ENCODE data around the gene KCNMB2. TPM values are rescaled to one million over a fixed set of nuclear protein-coding genes. Genes with fewer than 3 reads are reported as not detected.

KCNMB2 gene
- total RNA-seq, 1 experiment from 2014 or later, result not detected

- H3K27ac Mint-ChIP-seq, result no peak overlapping the region
- no peaks in the 10 kb centered on the region for H3K9me3 Mint-ChIP-seq
- H3K36me3 Mint-ChIP-seq, result no peaks in the 10 kb centered on the region
- ChIA-PET CTCF (interaction anchor here (0.7 kb wide), 1 partner anchor 233 kb away, joined by 3 read pairs; no protein-coding TSS in a partner anchor), POLR2A (no interaction called here)
- H3K4me3 Mint-ChIP-seq, result no peak overlapping the region
- ATAC-seq (no peak), DNase-seq (ENCODE audit: low spot score) (no peak)
- no peaks in the 10 kb centered on the region for H3K27me3 Mint-ChIP-seq (ENCODE audit: low read depth)
- H3K4me1 Mint-ChIP-seq, result no peaks in the 10 kb centered on the region
- no peak for TF ChIP-seq CREM (CRISPR knock-in tag; IDR thresholded peaks at IDR 0.05)
Observed at GRCh38 chr3:178714925-178715832, 178.9 kb downstream of the KCNMB2 start.

DNA sequence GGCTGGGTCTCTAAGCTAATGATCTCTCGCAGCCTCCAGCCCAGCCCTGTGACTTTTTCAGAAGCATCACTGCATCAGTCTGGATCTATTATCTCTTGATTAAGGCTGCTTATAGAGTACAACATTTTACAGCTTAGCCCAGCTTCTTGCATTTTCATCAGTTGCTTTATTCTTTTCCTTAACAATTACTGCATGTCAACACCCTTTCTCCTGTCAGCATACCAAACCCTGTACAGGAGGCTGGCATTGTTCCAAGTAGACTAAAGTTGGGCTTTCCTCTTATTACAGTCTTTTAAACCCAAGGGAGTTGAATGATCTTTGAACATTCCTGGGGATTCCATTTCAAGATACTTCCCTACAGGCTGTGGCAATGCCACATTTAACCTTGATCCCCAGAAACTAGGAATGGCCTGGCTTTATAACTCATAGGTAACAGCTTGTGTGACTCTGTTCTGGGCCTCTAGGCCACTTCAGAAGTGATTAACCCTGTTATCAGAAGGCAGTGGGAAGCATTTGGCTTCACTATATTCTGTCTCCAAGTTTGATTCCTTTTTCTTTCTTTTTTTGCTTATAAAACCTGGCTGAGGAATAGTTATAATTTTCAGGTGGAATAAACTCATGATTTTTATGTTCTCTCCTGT lies 182.9 kb downstream of the KCNMB2 start:
- no peaks in the 10 kb centered on the region for H3K4me1 Mint-ChIP-seq
- no peak for TF ChIP-seq RELA (CRISPR knock-in tag; IDR thresholded peaks at IDR 0.05; ENCODE audit: borderline replicate concordance)
- TF ChIP-seq, protein P1, sequence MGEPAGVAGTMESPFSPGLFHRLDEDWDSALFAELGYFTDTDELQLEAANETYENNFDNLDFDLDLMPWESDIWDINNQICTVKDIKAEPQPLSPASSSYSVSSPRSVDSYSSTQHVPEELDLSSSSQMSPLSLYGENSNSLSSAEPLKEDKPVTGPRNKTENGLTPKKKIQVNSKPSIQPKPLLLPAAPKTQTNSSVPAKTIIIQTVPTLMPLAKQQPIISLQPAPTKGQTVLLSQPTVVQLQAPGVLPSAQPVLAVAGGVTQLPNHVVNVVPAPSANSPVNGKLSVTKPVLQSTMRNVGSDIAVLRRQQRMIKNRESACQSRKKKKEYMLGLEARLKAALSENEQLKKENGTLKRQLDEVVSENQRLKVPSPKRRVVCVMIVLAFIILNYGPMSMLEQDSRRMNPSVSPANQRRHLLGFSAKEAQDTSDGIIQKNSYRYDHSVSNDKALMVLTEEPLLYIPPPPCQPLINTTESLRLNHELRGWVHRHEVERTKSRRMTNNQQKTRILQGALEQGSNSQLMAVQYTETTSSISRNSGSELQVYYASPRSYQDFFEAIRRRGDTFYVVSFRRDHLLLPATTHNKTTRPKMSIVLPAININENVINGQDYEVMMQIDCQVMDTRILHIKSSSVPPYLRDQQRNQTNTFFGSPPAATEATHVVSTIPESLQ (CRISPR knock-in tag; IDR thresholded peaks at IDR 0.05), result no peak
- no peak for TF ChIP-seq MYBL2 (CRISPR knock-in tag; IDR thresholded peaks at IDR 0.05)
- no peak for TF ChIP-seq FOXP1 (CRISPR knock-in tag; IDR thresholded peaks at IDR 0.05; ENCODE audit: borderline replicate concordance)
- TF ChIP-seq NFE2L1 (CRISPR knock-in tag; IDR thresholded peaks at IDR 0.05), result no peak
- TF ChIP-seq, protein P2, sequence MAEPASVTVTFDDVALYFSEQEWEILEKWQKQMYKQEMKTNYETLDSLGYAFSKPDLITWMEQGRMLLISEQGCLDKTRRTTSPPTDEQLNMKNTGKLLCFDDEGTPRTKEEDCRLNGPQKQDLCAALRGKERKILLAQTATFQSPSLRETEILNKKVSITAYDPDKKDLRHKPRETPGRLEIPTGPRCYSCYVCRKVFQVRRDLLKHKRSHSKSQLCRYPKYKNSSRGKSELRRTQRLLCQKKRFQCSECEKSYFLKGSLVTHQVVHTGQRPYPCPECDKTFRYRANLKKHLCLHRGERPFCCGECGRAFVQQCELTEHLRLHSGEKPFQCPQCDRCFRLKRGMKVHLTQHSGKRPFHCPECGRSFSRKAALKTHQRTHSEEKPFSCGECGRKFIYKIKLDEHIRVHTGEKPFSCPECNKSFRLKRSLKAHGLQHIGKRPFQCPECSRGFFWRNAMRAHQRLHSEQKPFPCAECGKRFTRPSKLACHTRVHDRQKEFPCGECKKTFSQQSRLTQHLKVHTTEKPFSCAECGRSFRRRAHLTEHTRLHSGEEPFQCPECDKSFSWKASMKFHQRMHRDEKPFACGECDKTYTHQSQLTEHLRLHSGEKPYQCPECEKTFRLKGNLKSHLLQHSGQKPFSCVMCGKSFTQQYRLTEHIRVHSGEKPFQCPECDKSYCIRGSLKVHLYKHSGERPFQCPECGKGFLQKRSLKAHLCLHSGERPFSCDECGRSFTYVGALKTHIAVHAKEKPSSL (CRISPR knock-in tag; conservative IDR thresholded peaks at IDR 0.05), result no peak
- ChIA-PET CTCF (no interaction called here), POLR2A (no interaction called here)
- H3K9me3 Mint-ChIP-seq, result peaks cover 22% of the 10 kb centered on the region
- H3K36me3 Mint-ChIP-seq, result peaks cover 7% of the 10 kb centered on the region; the same call in 1 of the 2 replicates
- H3K4me3 Mint-ChIP-seq, result no peak overlapping the region
- no peaks in the 10 kb centered on the region; the same call in 1 of the 2 replicates for H3K27me3 Mint-ChIP-seq (ENCODE audit: low read depth)
- DNase-seq (ENCODE audit: low spot score) (no peak), ATAC-seq (no peak)
- no peak overlapping the region for H3K27ac Mint-ChIP-seq

DNA sequence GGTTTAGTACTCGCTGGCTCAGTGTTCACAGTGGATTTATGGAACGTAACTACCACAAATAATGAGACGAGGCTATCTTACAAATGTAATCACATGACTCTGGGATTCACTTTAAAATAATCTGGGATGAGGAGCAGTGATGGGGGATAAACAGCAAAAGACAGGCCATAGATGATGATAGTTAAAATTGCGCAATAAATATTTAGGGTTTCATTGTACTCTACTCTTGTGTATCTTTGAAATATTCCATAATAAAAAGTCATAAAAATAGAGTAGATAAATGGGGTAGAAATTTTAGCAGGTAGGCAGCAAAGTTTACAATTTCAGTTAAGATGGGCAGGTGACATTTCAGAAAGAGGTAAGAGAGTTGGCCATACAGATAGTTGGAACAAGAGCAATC lies 196.6 kb downstream of the KCNMB2 start:
- Mint-ChIP-seq H3K36me3 (no peaks in the 10 kb centered on the region), H3K4me1 (peaks cover 6% of the 10 kb centered on the region; the same call in 1 of the 2 replicates), H3K9me3 (no peaks in the 10 kb centered on the region), H3K27me3 (ENCODE audit: low read depth) (no peaks in the 10 kb centered on the region), H3K4me3 (no peak overlapping the region), H3K27ac (no peak overlapping the region)
- TF ChIP-seq TP53 (CRISPR knock-in tag; IDR thresholded peaks at IDR 0.05) (no peak), RORB (CRISPR knock-in tag; IDR thresholded peaks at IDR 0.05) (no peak), ZNF512 (CRISPR knock-in tag; IDR thresholded peaks at IDR 0.05; ENCODE audit: borderline replicate concordance) (no peak), NFYB (CRISPR knock-in tag; conservative IDR thresholded peaks at IDR 0.05; ENCODE audit: low read depth) (no peak)
- TF ChIP-seq, protein P3, sequence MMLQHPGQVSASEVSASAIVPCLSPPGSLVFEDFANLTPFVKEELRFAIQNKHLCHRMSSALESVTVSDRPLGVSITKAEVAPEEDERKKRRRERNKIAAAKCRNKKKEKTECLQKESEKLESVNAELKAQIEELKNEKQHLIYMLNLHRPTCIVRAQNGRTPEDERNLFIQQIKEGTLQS (CRISPR knock-in tag; conservative IDR thresholded peaks at IDR 0.05), result no peak
- TF ChIP-seq, protein P4, sequence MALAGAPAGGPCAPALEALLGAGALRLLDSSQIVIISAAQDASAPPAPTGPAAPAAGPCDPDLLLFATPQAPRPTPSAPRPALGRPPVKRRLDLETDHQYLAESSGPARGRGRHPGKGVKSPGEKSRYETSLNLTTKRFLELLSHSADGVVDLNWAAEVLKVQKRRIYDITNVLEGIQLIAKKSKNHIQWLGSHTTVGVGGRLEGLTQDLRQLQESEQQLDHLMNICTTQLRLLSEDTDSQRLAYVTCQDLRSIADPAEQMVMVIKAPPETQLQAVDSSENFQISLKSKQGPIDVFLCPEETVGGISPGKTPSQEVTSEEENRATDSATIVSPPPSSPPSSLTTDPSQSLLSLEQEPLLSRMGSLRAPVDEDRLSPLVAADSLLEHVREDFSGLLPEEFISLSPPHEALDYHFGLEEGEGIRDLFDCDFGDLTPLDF (CRISPR knock-in tag; IDR thresholded peaks at IDR 0.05), result no peak
- no peak for ATAC-seq
- ChIA-PET POLR2A (no interaction called here), CTCF (no interaction called here)
- no peak for DNase-seq (ENCODE audit: low spot score)
